ENCODE data around the gene CCDC40.
"Not testable (repeated sequence)": the region's sequence is repeated elsewhere in the genome, so short reads cannot be mapped to it uniquely, and the experiment has no call there.

The CCDC40 gene

DNA sequence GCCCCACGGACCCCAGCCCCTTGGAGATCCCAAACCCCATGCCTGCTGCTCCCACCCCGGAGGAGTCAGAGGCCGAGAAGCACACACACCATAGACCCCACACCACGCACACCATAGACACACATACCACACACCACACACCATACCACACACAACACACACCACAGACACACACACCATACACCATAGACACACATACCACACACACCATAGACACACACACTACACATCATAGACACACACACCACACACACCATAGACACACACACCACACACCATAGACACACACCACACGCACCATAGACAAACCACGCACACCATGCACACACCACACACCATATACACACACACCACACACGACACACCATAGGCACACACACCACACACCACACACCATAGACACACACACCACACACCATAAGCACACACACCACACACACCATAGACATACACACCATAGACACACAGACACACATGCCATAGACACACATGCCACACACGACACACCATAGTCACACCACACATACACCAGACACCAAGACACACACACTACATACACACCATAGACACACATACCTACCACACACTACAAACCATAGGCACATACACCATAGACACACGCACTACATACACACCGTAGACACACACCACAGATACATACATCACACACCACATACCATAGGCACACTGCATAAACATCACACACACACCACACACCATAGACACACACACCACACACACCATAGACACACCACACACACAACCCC lies 12.1 kb upstream of the CCDC40 start:
- DNase-seq, result no peak

DNA sequence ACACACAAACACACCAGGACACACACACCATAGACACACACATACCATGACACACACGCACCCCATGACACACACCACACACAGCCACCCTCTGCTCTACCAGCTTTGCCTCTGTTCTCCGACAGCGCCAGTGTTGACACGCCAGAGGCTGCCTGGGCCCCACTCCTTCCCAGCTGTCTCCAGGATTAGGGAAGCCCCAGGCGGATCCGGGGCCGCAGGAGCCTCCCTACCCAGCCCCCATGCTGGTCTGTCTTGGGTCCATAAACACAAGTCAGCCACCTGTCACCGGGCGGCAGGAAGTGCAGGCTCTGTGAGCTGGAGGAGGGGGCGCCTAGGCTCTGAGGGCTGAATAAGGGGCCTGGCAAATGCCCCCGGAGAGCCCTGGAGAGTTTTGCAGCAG lies 11.3 kb upstream of the CCDC40 start:
- no peak for DNase-seq

DNA sequence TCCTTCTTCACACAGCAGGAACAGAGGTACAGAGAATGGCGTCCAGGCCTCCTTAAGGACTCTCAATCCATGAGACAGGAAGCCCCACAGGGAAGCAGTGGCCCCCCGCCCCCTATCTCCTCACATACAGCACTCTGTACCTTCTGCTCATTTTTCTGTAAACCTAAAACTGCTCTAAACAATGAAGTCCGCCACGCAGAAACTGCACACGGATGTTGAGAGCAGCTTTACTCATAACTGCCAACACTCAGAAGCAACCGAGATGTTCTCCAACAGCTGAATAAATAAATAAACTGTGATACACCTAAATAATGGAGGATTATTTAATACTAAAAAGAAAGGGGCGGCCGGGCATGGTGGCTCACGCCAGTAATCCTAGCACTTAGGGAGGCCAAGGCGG lies 10.6 kb upstream of the CCDC40 start:
- DNase-seq, result no peak

DNA sequence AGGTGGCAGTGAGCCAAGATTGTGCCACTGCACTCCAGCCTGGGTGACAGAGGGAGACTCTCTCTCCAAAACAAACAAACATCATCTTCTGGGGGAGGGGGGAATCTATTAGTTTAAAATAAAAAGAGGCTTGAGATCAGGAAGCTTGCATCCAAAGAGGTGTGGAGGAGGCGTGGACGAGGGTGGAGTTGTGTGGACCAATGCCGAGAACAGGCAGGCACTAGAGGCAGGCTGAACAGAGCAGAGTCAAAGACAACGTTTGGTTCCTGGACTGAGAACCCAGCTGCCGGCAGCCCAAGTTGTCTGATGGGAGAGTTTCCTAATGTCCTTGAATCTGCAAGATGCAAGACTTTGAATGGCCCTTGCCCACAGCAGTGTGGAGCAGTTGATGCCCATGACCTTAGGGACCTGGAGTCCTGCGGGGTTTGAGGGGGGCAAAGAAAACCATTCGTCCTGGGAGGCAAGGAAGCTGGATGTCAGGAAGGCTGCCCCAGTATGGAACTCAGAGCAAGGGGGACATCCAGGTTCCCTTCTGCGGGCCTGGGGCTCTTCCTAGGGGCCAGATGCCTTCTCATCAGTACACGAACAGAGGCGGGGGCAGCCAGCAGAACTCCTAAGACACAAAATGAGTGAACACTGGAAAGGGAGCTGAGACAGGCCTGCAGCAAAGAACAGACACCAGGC lies 9.9 kb upstream of the CCDC40 start:
- no peak for DNase-seq

DNA sequence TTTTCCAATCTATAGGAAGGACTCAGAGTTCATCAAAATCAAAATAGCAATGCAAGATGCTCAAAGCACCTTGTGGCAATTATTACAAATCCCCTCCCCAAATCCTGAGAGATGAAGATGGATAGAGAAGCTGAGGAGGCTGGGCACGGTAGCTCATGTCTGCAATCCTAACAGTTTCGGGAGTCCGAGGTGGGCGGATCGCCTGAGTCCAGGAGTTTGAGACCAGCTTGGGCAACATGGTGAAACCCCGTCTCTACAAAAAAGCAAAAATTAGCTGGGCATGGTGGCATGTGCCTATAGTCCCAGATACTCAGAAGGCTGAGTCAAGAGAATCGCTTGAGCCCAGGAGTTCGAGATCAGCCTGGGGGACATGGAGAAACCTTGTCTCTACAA lies 9.4 kb upstream of the CCDC40 start:
- DNase-seq, result no peak

DNA sequence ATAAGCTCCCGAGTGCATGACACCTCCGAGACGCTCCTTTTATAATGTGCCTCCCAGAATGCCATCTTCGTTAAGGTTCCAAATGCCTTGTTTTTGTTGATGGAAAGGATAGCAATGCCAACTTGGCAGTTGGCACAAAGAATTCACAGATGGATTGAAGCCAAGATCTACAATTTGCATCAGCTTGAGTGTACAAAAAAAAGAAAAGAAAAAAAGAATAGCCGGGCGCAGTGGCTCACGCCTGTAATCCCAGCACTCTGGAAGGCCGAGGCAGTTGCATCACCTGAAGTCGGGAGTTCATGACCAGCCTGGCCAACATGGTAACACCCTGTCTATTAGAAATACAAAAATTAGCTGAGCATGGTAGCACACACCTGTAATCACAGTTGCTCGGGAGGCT lies 8.4 kb upstream of the CCDC40 start:
- DNase-seq, result no peak

DNA sequence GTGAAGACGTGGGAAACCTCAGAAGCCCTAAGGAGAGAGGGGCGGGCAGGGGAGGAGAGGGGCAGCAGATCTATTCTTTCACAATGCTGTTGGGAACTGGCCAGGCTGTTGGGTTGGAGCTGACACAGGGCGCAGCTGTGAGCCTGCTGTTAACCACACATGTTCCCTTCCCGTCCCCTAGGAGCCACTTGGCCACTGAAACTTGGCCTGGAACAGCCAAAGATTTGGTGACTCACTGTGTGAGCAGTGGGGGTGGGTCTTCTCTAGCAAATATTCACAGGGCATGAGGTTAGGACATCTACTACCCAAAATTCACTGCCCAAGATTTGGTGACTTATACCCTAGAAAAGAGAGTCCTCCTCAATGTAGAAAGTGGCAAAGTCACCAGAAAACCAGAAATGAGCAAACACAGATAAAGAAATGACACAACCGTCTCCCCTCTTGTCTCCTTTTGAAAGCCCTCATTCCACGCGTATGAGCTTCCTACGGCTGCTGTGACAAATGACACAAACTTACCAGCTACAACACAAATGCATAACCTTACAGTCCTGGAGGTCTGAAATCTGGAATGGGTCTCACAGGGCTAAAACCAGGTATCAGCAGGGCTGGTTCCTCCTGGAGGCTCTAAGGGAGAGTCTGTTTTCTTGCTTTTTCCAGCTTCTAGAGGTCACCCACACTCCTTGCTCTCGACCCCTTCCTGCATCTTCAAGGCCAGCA lies 7.0 kb upstream of the CCDC40 start:
- DNase-seq, result no peak

DNA sequence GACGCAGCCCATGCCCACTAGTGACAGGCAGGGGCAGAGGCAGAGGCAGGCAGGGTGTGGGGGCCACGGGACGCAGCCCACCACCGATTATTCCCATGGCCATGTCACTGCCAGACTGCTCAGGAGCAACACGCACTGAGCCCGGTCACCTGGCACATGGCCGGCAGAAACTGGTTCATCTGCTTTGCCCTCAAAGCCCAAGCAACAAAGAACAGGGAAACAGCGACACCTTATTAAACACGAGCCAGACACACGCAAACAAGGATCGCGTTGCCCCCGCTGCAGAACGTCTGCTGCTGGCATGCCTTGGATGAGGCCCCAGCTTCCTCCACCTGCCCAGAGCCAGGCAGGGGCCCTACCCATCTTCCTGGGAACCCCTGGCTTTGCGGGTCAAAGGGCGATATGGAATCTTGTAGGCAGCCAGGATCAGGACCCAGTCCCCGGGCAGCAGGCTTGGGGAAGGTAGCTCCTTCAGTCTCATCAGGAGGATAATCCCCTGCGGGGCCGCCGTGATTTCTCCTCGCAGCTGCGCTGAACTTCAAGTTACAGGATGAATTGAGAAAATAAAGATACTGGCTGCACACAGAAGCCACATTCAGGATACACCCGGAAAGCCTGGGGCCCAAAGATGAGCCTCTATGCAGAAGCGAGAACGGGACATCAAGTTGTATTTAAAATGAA lies 5.6 kb upstream of the CCDC40 start:
- no peak for DNase-seq

DNA sequence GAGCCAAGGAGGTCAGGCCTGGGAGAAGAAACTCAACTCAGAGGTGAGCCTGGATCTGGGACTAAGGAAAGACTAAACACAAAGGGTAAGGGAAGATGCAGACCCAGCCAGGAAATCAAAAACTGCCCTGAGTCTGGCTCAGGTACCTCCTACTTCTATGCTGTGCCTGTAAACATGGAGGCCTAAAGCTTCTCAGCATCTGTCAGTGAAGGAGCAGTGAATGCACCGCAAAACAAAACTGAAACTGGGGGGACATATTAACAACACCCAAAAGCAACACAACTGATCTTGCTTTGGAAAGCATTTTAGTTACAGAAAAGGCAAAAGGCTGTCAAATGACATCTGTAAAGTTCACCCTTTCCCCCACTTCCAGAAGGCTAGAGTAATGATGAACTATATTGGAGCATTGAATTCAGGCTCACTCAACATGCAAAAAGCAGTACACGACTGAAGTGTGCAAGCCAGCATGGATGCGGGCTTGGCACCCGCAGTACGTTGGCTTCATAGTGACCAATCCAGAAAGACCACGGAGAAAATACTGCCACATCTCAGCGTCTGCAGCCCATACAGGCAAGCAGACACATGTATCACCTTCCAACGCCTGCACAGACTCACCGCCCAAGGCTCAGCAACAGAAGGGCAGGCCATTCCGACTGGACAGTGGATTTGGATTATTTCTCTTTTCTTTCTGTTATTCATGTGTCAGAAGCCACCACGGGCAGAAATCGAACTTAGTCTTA lies 4.6 kb upstream of the CCDC40 start:
- DNase-seq, result no peak

DNA sequence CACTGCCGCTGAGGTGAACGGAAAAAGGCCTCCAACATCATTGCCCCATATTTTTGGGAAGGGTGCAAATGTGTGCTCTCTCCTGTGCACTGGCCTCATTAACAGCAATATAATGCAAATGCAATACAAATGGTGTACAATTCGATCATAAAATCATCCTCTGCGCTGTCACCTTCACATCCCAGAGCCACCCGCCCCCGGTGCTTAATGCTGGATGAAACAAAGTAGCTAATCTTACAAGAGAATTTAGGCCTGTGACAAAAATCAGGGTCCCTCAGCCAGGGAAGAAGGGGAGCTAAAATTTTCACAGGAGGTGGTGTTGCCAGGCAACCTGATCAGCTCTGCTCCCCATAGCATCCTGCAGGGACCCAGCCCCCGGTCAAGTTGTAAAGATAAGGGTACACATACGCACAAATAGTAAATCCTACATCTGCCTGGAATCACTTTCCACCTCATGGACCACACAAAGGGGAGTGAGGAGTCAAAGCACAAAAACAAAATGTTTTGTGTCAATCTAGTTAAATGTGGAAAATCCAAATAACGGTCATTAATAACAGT lies 3.7 kb upstream of the CCDC40 start:
- no peak for DNase-seq

DNA sequence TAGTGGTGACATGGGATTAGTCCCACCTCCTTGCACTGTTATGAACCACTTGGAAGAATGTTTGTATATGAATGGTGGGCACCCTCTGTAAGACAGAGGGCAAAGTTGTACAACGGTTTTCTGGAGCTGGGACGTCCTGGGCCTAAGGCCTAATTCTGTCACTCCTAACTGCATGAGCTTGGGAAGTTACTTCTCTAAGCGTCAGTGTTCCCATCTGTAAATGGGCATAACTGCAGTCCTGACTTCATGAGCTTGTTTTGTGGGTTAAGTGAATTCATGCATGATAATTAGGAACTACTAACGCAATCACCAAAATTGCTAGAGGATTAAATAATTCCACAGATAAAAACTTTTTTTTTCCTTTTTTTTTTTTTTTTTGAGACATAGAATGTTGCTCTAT lies 2.6 kb upstream of the CCDC40 start:
- no peak for DNase-seq

DNA sequence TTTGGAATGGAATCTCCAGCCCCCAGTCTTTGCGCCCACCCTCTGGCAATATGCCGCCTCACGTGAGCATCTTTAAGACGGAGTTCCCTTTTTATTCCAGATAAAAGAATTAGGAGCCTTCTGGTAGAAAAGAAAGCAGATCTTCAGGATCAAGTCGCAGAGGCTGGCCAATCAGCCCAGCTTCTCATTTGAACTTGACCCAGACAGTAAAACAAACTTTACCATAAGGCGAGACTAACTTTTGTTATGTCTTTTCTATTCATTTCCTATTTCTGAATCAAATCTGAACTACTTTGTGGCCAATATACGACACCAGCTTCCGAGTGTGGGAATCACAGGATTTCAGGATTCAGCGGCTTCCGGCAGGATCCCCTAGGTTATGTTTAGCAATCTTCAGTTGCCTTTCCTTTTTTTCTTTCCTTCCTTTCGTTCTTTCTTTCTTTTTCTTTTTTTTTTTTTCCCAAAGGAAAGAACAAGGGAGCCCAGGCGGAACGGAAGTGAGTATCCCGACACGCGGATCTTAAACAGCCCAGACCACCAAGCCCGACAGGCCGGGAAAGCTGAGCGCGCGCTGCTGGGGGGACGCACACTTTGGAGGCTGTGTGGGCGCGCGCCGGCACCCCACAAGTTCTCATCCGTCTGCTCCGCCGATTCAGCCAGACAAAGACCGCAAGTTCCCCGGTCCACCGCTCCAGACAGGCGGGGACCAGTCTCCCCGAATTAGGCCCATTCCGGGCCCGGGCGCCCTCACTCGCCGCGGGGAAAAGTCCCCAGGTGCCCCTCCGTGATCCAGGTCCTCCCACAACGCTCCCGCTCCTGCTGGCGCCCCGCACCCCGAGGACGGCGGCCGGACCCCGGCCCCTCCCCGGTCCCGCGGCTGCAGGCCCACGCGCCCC lies 1.4 kb upstream of the CCDC40 start:
- peak; percentile 7 to 8 for DNase-seq

DNA sequence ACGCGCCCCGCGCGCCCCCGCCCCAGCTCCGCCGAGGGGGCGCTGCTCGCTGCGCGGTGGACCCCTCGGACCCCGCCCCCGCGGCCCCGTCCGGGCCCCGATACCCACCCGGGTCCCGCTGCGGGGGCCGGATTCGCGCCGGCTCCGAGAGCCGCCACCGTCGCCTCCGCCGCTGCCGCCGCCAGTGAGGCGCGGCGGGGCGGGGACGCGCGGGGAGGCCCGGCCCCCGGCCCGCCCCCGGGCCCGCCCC lies 830 bp upstream of the CCDC40 start, which contains the start of gene TBC1D16:
TSS of gene TBC1D16 (minus strand) at position 186 of the 250 bp plus-strand sequence. CDS start 22,325 bp downstream, outside the sequence.
- no peak for DNase-seq

DNA sequence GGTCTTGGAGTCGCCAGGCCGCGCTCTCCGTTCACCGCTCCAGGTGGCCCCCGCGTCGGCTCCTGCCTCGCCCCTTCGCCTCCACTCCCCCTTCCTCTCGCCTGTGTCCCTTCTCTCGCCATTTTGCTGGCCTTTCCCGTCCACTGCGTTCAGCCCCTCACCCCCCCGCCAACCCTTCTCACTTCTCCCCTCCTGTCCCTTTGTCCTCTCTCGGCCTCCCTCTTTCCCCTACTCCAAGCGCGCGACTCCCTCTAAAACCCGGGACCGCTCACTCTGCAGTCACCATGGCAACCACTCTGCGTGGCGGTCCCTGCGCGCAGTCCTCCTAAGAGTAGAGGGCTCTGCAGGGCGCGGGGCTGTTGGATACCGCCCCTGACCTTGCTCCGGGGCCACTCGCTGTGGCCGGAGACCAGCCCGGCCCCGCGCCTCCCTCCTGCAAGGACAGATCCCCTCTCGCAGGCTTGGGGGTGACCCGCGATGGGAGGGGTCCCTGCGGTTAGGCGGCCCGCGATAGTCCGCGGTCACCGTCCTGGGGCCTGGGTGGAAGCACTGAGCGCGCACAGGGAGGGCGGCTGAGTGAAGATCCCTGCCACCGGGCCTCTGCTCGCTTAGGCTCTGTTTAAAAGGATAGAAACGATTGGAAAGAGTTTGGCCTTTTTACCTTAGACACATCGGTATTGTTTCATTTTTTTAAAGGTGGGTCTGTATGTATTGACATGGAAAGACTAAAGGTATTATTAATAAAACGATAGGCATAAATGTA lies 454 bp downstream of the CCDC40 start:
- DNase-seq, result peak; percentile 11

DNA sequence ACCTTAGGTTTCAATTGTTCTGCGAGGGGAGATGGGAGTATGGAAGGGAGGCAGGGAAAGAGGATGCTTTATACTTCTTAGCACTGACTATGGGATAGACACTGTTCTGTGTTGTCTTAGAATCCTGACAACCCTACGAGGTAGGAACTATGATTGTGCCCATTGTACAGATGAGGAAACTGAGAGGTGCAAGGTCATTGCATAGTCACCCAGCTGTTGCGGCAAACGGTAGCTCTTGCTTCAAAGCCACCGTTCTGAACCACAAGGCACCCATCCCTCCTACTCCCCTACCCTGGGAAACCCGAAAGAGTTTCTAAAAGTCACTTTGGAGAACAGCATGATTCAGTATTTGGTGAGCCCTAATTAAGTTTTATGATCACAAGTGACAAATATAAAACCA lies 7.5 kb downstream of the CCDC40 start:
- DNase-seq, result no peak

DNA sequence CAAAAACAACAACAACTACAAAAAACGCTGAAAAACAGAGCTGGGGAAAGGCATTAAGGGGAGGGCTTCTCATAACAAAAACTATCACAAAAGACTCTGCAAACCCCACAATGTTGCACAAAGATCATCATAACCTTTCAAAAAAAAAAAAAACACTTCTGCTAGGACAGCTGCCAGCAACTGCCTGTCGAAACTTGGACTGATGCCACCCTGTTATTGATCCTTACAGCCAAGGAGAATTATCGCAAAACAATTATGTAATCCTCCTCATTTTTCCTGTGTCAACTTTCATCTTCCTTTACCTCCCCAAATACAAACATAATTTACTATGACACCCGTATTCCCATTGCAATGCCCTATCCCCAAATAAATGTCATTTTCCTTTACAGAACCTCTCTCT lies 9.3 kb downstream of the CCDC40 start:
- DNase-seq, result no peak

DNA sequence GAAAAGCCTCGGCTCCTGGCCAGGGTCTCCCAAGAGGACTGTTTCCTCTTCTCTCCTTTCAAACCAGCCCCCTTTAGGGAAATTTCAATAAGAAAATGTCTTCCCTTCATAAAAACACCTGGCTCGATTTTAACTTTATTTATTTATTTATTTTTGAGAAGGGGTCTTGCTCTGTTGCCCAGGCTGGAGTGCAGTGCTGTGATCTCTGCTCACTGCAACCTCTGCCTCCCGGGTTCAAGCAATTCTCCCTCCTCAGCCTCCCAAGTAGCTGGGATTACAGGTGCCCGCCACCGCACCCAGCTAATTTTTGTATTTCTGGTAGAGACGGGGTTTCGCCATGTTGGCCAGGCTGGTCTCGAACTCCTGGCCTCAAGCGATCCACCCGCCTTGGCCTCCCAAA lies 10.3 kb downstream of the CCDC40 start:
- DNase-seq, result not testable (repeated sequence)

DNA sequence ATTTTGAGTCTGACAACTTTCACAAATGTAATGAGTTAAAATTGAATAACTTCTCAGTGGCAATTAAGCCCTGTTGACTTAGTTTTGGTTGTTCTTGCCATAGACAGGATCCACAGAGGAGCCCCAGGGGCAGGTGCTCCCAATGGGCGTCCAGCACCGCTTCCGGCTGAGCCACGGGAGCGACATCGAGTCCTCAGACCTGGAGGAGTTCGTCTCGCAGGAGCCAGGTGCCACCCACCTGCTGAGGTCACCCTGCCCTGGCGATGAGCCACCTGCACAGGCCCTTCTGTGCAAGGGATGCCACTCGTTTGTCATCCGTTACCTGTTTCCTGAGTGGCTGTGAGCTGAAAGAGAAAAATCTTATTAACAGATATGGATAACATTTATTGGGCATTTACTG lies 10.7 kb downstream of the CCDC40 start:
- DNase-seq, result no peak

DNA sequence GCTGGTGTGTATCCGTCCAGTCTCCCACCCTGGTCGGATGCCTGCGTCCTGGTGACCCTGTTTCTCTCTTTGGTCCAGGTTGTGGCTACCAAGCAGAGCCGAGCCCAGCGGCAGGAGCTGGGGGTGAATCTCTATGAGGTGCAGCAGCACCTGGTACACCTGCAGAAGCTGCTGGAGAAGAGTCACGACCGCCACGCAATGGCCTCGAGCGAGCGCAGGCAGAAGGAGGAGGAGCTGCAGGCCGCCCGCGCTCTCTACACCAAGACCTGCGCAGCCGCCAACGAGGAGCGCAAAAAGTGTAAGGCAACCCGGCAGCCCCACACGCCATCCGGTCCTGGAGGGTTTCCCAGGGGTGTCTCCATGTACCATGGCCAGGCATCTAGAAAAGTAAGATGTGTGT lies 13.5 kb downstream of the CCDC40 start:
- DNase-seq, result no peak

DNA sequence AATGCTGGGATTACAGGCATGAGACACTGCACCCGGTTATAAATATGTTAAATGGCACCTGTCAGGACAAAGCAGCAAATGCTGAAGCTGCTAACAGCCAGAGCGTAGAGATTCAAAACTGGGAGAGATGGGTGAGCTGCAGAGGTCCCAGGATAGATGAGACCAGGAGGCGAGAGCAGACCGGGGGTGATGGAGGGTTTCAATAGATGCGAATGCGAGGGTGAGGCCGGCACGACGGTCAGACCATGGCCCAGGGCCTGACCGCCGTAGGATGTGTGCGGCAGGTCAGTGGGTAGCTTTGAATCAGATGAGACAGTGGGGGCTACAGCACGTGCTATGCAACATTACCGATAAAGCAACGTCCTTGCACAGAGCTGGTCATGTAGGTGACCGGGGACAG lies 14.3 kb downstream of the CCDC40 start:
- no peak for DNase-seq

DNA sequence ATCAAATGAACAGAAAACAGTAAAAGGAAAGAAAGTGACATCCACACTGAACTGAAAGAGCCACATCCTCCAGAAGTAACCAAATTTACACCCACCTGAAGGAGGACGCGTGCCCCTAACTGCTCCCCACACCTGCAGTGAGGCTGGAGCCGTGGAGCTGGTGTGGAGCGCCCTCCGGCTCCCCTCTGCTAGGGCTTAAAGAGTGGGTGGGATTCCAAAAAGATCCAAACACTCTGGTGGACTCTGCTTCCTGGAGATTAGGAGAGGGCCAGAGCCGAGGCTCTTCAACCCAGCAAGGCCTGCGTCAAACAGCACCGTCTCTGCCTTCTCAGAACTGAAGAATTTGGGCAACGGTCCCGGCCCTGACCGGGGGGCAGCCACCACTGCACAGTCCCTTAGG lies 15.2 kb downstream of the CCDC40 start:
- no peak for DNase-seq

Measured in stimulated activated CD4-positive, alpha-beta T cell treated with anti-CD3 and anti-CD28 coated beads, Interleukin-4, amount 100 ng/mL, for 4 hours (primary cell).